PC-9 (cell line): ENCODE results near the gene HBS1L.

Experiments used
- CTCF ChIP-seq: fragments of 200-600 bp; sonication (generic); conservative IDR thresholded peaks from 2 replicates; pipeline ENCODE4 v1.6.1; 2017; ENCODE audit warnings: mixed run types, antibody characterized with exemption, mild to moderate bottlenecking, moderate library complexity
- EZH2 ChIP-seq: fragments of 200-600 bp; sonication (generic); IDR thresholded peaks from 2 replicates; pipeline ENCODE4 v1.8.0; 2017; ENCODE audit warnings: antibody characterized with exemption, low read depth

- TF ChIP-seq CTCF (no peak), EZH2 (no peak)
These were observed 46.3 kb downstream of the HBS1L start for GRCh38 chr6:135008072-135008940.
